ENCODE results near the gene ERF. TPM values are rescaled to one million over a fixed set of nuclear protein-coding genes. Genes with fewer than 3 reads are reported as not detected.

The ERF gene
- total RNA-seq, 1 experiment from 2014 or later = 17.0 TPM

GRCh38 chr19:42274065-42274682, 19.2 kb upstream of the ERF start:
- H3K9me2 ChIP-seq (replicated peaks; ENCODE audit: low read length) = no peaks in the 10 kb centered on the region
- H3K4me2 ChIP-seq (ENCODE audit: low read length) = no peak overlapping the region
- intact Hi-C loops (cut with micrococcal nuclease) = no loop called here
- no peaks in the 10 kb centered on the region for H3F3A ChIP-seq (ENCODE audit: low read length, unreplicated experiment)
- no peak overlapping the region for H2AFZ ChIP-seq (ENCODE audit: low read length)
- peaks cover 26% of the 10 kb centered on the region for H3K79me2 ChIP-seq (ENCODE audit: low read length)
- no peaks in the 10 kb centered on the region for H3K9me3 ChIP-seq (ENCODE audit: low read length)
- H3K4me3 ChIP-seq (ENCODE audit: low read length) = no peak overlapping the region
- ChIA-PET POLR2A (ENCODE audit: unreplicated experiment) (no interaction called here), CTCF (no interaction called here)
- H3K27ac ChIP-seq (ENCODE audit: low read length) = no peak overlapping the region
- H3K36me3 ChIP-seq (ENCODE audit: low read depth, low read length) = no peaks in the 10 kb centered on the region
- BruUV-seq (replicated peaks) = no TSS peak
- no peaks in the 10 kb centered on the region for H4K20me1 ChIP-seq (ENCODE audit: low read length)
- H3K27me3 ChIP-seq (ENCODE audit: low read length) = no peaks in the 10 kb centered on the region
- H3K9ac ChIP-seq (ENCODE audit: low read length) = no peak overlapping the region
- peaks cover 17% of the 10 kb centered on the region for H3K4me1 ChIP-seq (ENCODE audit: insufficient read depth, low read length)
- ATAC-seq (no peak), DNase-seq (no peak)
- TF ChIP-seq CTCF (conservative IDR thresholded peaks at IDR 0.05; ENCODE audit: low read depth, low read length) (no peak), EZH2 (IDR thresholded peaks at IDR 0.05; ENCODE audit: low read length, unreplicated experiment) (no peak), EZH2phosphoT487 (IDR thresholded peaks at IDR 0.05; ENCODE audit: borderline replicate concordance, low read length) (no peak)

GRCh38 chr19:42273407-42274064, 18.6 kb upstream of the ERF start:
- POLR2A ChIA-PET (ENCODE audit: unreplicated experiment) = no interaction called here
- Histone ChIP-seq H2AFZ (ENCODE audit: low read length) (no peak overlapping the region), H3K4me3 (ENCODE audit: low read length) (no peak overlapping the region), H3K9ac (ENCODE audit: low read length) (no peak overlapping the region), H4K20me1 (ENCODE audit: low read length) (no peaks in the 10 kb centered on the region), H3K79me2 (ENCODE audit: low read length) (peaks cover 26% of the 10 kb centered on the region), H3K36me3 (ENCODE audit: low read depth, low read length) (no peaks in the 10 kb centered on the region), H3K4me1 (ENCODE audit: insufficient read depth, low read length) (peaks cover 17% of the 10 kb centered on the region), H3F3A (ENCODE audit: low read length, unreplicated experiment) (no peaks in the 10 kb centered on the region), H3K9me3 (ENCODE audit: low read length) (no peaks in the 10 kb centered on the region), H3K27me3 (ENCODE audit: low read length) (no peaks in the 10 kb centered on the region), H3K4me2 (ENCODE audit: low read length) (no peak overlapping the region), H3K27ac (ENCODE audit: low read length) (no peak overlapping the region), H3K9me2 (replicated peaks; ENCODE audit: low read length) (no peaks in the 10 kb centered on the region)
- intact Hi-C loops (cut with micrococcal nuclease) = no loop called here
- TF ChIP-seq CTCF (conservative IDR thresholded peaks at IDR 0.05; ENCODE audit: low read depth, low read length) (no peak), EZH2phosphoT487 (IDR thresholded peaks at IDR 0.05; ENCODE audit: borderline replicate concordance, low read length) (no peak), EZH2 (IDR thresholded peaks at IDR 0.05; ENCODE audit: low read length, unreplicated experiment) (no peak)
- ATAC-seq (no peak), DNase-seq (no peak)
- no TSS peak for BruUV-seq (replicated peaks)
- CTCF ChIA-PET = no interaction called here

- Histone ChIP-seq H3K79me2 (ENCODE audit: low read length) (peaks cover 26% of the 10 kb centered on the region), H3F3A (ENCODE audit: low read length, unreplicated experiment) (no peaks in the 10 kb centered on the region), H3K4me3 (ENCODE audit: low read length) (no peak overlapping the region), H3K9me2 (replicated peaks; ENCODE audit: low read length) (no peaks in the 10 kb centered on the region), H3K27me3 (ENCODE audit: low read length) (no peaks in the 10 kb centered on the region), H3K27ac (ENCODE audit: low read length) (no peak overlapping the region), H3K9ac (ENCODE audit: low read length) (no peak overlapping the region), H2AFZ (ENCODE audit: low read length) (no peak overlapping the region), H3K4me1 (ENCODE audit: insufficient read depth, low read length) (peaks cover 17% of the 10 kb centered on the region), H3K36me3 (ENCODE audit: low read depth, low read length) (no peaks in the 10 kb centered on the region), H3K9me3 (ENCODE audit: low read length) (no peaks in the 10 kb centered on the region), H4K20me1 (ENCODE audit: low read length) (no peaks in the 10 kb centered on the region), H3K4me2 (ENCODE audit: low read length) (no peak overlapping the region)
- ChIA-PET POLR2A (ENCODE audit: unreplicated experiment) (no interaction called here), CTCF (no interaction called here)
- intact Hi-C loops (cut with micrococcal nuclease) = no loop called here
- DNase-seq (no peak), ATAC-seq (no peak)
- no peak for TF ChIP-seq EZH2 (IDR thresholded peaks at IDR 0.05; ENCODE audit: low read length, unreplicated experiment)
- TF ChIP-seq EZH2phosphoT487 (IDR thresholded peaks at IDR 0.05; ENCODE audit: borderline replicate concordance, low read length) = no peak
- no peak for TF ChIP-seq CTCF (conservative IDR thresholded peaks at IDR 0.05; ENCODE audit: low read depth, low read length)
- BruUV-seq (replicated peaks) = no TSS peak
Observed at GRCh38 chr19:42272989-42273406, 18.1 kb upstream of the ERF start.

Data from PC-3 (cell line).